ENCODE data around the gene FUT9.

GRCh38 chr6:96152114-96152708 is 136.4 kb downstream of the FUT9 start:
- TF ChIP-seq POLR2A (IDR thresholded peaks at IDR 0.05; ENCODE audit: low read length) (no peak), GATA1 (IDR thresholded peaks at IDR 0.05; ENCODE audit: low read depth, low read length) (no peak)
